ENCODE data around the gene PLCXD1.

DNA sequence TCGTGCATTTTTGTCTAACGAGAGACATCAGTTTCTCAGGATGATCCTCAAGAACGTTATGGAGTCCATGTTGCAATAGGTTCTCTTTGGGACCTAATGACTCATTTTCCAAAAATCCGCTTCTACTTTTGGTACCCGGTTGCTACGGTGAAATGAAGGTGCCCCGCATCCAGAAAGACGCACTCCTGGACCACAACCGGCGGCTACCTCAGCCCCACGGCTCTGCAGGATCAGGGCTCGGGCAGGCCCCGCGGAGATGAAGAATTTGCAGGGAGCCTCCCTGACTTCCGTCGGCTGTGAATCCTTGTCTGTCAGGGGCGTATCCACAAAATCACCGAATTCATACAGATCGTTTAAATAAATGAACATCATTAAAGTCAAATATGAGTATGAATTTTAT, 21.8 kb downstream of the PLCXD1 start:
- TF ChIP-seq GABPA (IDR thresholded peaks at IDR 0.05 in 1 of 2, conservative IDR thresholded peaks at IDR 0.05 in 1 of 2) (no peak), FOXA1 (IDR thresholded peaks at IDR 0.05) (no peak), YY1 (IDR thresholded peaks at IDR 0.05) (no peak), RAD21 (IDR thresholded peaks at IDR 0.05) (no peak), ATF3 (IDR thresholded peaks at IDR 0.05) (no peak), RXRA (IDR thresholded peaks at IDR 0.05) (no peak), EGR1 (IDR thresholded peaks at IDR 0.05; ENCODE audit: low read depth in 2 of 2) (no peak), NR2F2 (IDR thresholded peaks at IDR 0.05) (no peak), JUND (IDR thresholded peaks at IDR 0.05) (no peak)
- TF ChIP-seq, protein P1, sequence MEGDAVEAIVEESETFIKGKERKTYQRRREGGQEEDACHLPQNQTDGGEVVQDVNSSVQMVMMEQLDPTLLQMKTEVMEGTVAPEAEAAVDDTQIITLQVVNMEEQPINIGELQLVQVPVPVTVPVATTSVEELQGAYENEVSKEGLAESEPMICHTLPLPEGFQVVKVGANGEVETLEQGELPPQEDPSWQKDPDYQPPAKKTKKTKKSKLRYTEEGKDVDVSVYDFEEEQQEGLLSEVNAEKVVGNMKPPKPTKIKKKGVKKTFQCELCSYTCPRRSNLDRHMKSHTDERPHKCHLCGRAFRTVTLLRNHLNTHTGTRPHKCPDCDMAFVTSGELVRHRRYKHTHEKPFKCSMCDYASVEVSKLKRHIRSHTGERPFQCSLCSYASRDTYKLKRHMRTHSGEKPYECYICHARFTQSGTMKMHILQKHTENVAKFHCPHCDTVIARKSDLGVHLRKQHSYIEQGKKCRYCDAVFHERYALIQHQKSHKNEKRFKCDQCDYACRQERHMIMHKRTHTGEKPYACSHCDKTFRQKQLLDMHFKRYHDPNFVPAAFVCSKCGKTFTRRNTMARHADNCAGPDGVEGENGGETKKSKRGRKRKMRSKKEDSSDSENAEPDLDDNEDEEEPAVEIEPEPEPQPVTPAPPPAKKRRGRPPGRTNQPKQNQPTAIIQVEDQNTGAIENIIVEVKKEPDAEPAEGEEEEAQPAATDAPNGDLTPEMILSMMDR (IDR thresholded peaks at IDR 0.05; ENCODE audit: low read depth, low read length, missing input control) = no peak
- TF ChIP-seq, protein P2, sequence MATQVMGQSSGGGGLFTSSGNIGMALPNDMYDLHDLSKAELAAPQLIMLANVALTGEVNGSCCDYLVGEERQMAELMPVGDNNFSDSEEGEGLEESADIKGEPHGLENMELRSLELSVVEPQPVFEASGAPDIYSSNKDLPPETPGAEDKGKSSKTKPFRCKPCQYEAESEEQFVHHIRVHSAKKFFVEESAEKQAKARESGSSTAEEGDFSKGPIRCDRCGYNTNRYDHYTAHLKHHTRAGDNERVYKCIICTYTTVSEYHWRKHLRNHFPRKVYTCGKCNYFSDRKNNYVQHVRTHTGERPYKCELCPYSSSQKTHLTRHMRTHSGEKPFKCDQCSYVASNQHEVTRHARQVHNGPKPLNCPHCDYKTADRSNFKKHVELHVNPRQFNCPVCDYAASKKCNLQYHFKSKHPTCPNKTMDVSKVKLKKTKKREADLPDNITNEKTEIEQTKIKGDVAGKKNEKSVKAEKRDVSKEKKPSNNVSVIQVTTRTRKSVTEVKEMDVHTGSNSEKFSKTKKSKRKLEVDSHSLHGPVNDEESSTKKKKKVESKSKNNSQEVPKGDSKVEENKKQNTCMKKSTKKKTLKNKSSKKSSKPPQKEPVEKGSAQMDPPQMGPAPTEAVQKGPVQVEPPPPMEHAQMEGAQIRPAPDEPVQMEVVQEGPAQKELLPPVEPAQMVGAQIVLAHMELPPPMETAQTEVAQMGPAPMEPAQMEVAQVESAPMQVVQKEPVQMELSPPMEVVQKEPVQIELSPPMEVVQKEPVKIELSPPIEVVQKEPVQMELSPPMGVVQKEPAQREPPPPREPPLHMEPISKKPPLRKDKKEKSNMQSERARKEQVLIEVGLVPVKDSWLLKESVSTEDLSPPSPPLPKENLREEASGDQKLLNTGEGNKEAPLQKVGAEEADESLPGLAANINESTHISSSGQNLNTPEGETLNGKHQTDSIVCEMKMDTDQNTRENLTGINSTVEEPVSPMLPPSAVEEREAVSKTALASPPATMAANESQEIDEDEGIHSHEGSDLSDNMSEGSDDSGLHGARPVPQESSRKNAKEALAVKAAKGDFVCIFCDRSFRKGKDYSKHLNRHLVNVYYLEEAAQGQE (IDR thresholded peaks at IDR 0.05) = no peak
- TF ChIP-seq, protein P3, sequence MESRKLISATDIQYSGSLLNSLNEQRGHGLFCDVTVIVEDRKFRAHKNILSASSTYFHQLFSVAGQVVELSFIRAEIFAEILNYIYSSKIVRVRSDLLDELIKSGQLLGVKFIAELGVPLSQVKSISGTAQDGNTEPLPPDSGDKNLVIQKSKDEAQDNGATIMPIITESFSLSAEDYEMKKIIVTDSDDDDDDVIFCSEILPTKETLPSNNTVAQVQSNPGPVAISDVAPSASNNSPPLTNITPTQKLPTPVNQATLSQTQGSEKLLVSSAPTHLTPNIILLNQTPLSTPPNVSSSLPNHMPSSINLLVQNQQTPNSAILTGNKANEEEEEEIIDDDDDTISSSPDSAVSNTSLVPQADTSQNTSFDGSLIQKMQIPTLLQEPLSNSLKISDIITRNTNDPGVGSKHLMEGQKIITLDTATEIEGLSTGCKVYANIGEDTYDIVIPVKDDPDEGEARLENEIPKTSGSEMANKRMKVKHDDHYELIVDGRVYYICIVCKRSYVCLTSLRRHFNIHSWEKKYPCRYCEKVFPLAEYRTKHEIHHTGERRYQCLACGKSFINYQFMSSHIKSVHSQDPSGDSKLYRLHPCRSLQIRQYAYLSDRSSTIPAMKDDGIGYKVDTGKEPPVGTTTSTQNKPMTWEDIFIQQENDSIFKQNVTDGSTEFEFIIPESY (IDR thresholded peaks at IDR 0.05) = no peak
- TF ChIP-seq, protein P4, sequence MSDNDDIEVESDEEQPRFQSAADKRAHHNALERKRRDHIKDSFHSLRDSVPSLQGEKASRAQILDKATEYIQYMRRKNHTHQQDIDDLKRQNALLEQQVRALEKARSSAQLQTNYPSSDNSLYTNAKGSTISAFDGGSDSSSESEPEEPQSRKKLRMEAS (IDR thresholded peaks at IDR 0.05) = no peak

All from liver (tissue), 3 donors.